Measurements from ENCODE around the gene TRPM8.

DNA sequence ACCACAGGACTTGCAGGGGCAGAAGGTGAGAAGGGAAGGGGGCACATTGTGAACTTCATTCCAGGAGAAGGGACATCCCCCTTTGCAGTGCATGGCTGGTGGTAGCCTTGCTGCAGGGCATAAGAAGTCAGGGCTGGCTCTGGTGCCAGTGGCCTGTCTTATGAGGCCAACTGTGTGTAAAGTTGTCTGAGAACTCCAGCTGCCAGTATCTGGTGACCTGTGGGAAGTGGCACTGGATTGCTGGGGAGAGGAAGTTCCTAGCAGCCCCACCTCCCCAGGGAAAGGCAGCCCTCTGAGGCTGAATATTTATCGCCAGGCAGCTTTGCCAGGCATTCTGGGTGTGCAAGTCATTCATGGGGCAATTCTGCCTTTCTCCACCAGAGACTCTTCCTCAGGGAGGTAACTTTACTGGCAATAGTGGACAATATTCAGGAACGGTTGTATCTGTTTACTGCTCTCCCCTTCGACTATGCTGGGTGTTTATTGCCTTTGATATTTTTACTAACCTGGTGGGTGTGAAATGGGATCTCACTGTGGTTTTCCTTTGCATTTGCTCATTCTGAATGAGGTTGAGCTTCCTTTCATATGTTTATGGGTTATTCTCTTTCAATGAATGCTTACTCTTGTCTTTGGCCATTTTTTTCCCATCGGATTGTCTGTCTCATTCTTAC is 12.3 kb downstream of the TRPM8 start:
- TF ChIP-seq CHD1 (IDR thresholded peaks at IDR 0.05; ENCODE audit: low read depth, low read length) (no peak), GABPA (IDR thresholded peaks at IDR 0.05; ENCODE audit: borderline replicate concordance, insufficient read depth, low read length) (no peak), POLR2AphosphoS5 (IDR thresholded peaks at IDR 0.05; ENCODE audit: low read depth, low read length) (no peak), NRF1 (IDR thresholded peaks at IDR 0.05; ENCODE audit: low read depth, low read length) (no peak)
- TF ChIP-seq, protein P1, sequence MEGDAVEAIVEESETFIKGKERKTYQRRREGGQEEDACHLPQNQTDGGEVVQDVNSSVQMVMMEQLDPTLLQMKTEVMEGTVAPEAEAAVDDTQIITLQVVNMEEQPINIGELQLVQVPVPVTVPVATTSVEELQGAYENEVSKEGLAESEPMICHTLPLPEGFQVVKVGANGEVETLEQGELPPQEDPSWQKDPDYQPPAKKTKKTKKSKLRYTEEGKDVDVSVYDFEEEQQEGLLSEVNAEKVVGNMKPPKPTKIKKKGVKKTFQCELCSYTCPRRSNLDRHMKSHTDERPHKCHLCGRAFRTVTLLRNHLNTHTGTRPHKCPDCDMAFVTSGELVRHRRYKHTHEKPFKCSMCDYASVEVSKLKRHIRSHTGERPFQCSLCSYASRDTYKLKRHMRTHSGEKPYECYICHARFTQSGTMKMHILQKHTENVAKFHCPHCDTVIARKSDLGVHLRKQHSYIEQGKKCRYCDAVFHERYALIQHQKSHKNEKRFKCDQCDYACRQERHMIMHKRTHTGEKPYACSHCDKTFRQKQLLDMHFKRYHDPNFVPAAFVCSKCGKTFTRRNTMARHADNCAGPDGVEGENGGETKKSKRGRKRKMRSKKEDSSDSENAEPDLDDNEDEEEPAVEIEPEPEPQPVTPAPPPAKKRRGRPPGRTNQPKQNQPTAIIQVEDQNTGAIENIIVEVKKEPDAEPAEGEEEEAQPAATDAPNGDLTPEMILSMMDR (IDR thresholded peaks at IDR 0.05; ENCODE audit: control extremely low read depth in 1 of 3, insufficient read depth in 1 of 3, low read depth in 1 of 3, low read length in 3 of 3), result peak in 1 of 3 experiments; percentile 37; a peak in 1 of 4 replicates
